GM21529 (cell line): ENCODE measurements around the gene RAD21L1.
"Not testable (repeated sequence)": the region's sequence is repeated elsewhere in the genome, so short reads cannot be mapped to it uniquely, and the experiment has no call there.

ENCODE experiments used
- ATAC-seq: cut with Tn5 transposase; IDR thresholded peaks from one replicate; pipeline ENCODE4 v1.9.1; 2021; ENCODE audit not compliant: unreplicated experiment

RAD21L1 gene

GRCh38 chr20:1199212-1199873, 26.5 kb upstream of the RAD21L1 start:
- ATAC-seq, result no peak

- ATAC-seq, result no peak
These were observed 25.9 kb upstream of the RAD21L1 start for GRCh38 chr20:1199964-1200363.

GRCh38 chr20:1202762-1203504, 22.9 kb upstream of the RAD21L1 start, which contains the start of gene C20orf202:
Gene C20orf202 (plus strand): TSS chr20:1203454. CDS start chr20:1203586, 132 bp downstream.
- no peak for ATAC-seq

- ATAC-seq, result no peak
These were observed 22.2 kb upstream of the RAD21L1 start for GRCh38 chr20:1203630-1204029.

- no peak for ATAC-seq
These were observed 21.7 kb upstream of the RAD21L1 start for GRCh38 chr20:1204113-1204512.

- ATAC-seq, result no peak
These were observed 21.3 kb upstream of the RAD21L1 start for GRCh38 chr20:1204576-1204975.

GRCh38 chr20:1205802-1206201, 20.0 kb upstream of the RAD21L1 start:
- ATAC-seq, result no peak

GRCh38 chr20:1206366-1207148, 19.3 kb upstream of the RAD21L1 start:
- ATAC-seq, result no peak

GRCh38 chr20:1207293-1207878, 18.5 kb upstream of the RAD21L1 start:
- no peak for ATAC-seq

- ATAC-seq, result no peak
These were observed 16.1 kb upstream of the RAD21L1 start for GRCh38 chr20:1209447-1210387.

GRCh38 chr20:1210501-1210900, 15.3 kb upstream of the RAD21L1 start:
- no peak for ATAC-seq

GRCh38 chr20:1212023-1212422, 13.8 kb upstream of the RAD21L1 start:
- no peak for ATAC-seq

- ATAC-seq, result peak; percentile 81
These were observed 13.0 kb upstream of the RAD21L1 start for GRCh38 chr20:1212607-1213396.

GRCh38 chr20:1214838-1215261, 11.0 kb upstream of the RAD21L1 start:
- no peak for ATAC-seq

- ATAC-seq, result no peak
These were observed 10.3 kb upstream of the RAD21L1 start for GRCh38 chr20:1215386-1216170.

- ATAC-seq, result not testable (repeated sequence)
These were observed 9.1 kb upstream of the RAD21L1 start for GRCh38 chr20:1216527-1217427.

- not testable (repeated sequence) for ATAC-seq
These were observed 3.1 kb upstream of the RAD21L1 start for GRCh38 chr20:1222750-1223149.
